CD4-positive, alpha-beta T cell treated with Interleukin-2 at 100 ng/mL for 4 hours (primary cell): Measurements from ENCODE around the gene ZNF692.
A peak's percentile ranks its signal among the peaks of the same experiment; 100 is the strongest.
"Not testable (repeated sequence)": the region's sequence is repeated elsewhere in the genome, so short reads cannot be mapped to it uniquely, and the experiment has no call there.

Source experiments
- DNase-seq: peaks from one replicate; pipeline ENCODE4 v3.0.0-alpha.2; 2020; ENCODE audit warnings: low spot score

ZNF692 gene

GRCh38 chr1:248807067-248807737 is 51.7 kb downstream of the ZNF692 start:
- DNase-seq = peak; percentile 41

GRCh38 chr1:248805876-248806275 is 53.0 kb downstream of the ZNF692 start:
- DNase-seq = no peak

GRCh38 chr1:248804771-248805681 is 53.9 kb downstream of the ZNF692 start:
- no peak for DNase-seq

GRCh38 chr1:248803501-248803900 is 55.4 kb downstream of the ZNF692 start:
- not testable (repeated sequence) for DNase-seq

GRCh38 chr1:248802454-248802853 is 56.4 kb downstream of the ZNF692 start:
- no peak for DNase-seq

- DNase-seq = no peak
These were observed 58.4 kb downstream of the ZNF692 start for GRCh38 chr1:248800459-248800858.
